Keratinocyte (primary cell): Measurements from ENCODE around the gene COA8.

Experiments used
- EZH2 ChIP-seq: IDR thresholded peaks from one replicate; pipeline ENCODE4 v1.6.1; 2012; ENCODE audit warnings: inconsistent platforms, mild to moderate bottlenecking, low read length, moderate library complexity
- TF ChIP-seq, protein P1 (sequence below), 3 experiments: IDR thresholded peaks in 1 of 3; conservative IDR thresholded peaks in 1 of 3; optimal IDR thresholded peaks in 1 of 3; 2 replicates in 2 of 3; 3 replicates in 1 of 3; pipeline versions ENCODE3 to v1.5.1; 2011; ENCODE audit warnings: low read length in 3 of 3, mild to moderate bottlenecking in 3 of 3, moderate library complexity in 2 of 3, control low read depth in 1 of 3, inconsistent platforms in 1 of 3; ENCODE audit not compliant: insufficient read depth in 2 of 3; ENCODE audit errors: extremely low read depth in 1 of 3

- TF ChIP-seq EZH2 = no peak
- TF ChIP-seq, protein P1, sequence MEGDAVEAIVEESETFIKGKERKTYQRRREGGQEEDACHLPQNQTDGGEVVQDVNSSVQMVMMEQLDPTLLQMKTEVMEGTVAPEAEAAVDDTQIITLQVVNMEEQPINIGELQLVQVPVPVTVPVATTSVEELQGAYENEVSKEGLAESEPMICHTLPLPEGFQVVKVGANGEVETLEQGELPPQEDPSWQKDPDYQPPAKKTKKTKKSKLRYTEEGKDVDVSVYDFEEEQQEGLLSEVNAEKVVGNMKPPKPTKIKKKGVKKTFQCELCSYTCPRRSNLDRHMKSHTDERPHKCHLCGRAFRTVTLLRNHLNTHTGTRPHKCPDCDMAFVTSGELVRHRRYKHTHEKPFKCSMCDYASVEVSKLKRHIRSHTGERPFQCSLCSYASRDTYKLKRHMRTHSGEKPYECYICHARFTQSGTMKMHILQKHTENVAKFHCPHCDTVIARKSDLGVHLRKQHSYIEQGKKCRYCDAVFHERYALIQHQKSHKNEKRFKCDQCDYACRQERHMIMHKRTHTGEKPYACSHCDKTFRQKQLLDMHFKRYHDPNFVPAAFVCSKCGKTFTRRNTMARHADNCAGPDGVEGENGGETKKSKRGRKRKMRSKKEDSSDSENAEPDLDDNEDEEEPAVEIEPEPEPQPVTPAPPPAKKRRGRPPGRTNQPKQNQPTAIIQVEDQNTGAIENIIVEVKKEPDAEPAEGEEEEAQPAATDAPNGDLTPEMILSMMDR (optimal IDR thresholded peaks at IDR 0.05 in 1 of 3, IDR thresholded peaks at IDR 0.05 in 1 of 3, conservative IDR thresholded peaks at IDR 0.05 in 1 of 3; ENCODE audit: extremely low read depth in 1 of 3, insufficient read depth in 2 of 3, low read length in 3 of 3) = no peak
These were observed 33.1 kb upstream of the COA8 start for GRCh38 chr14:103529383-103530365.
